Measurements from ENCODE around the gene AFF1. TPM values are rescaled to one million over a fixed set of nuclear protein-coding genes. Genes with fewer than 3 reads are reported as not detected.

Gene AFF1
- total RNA-seq, 1 donor from 2014 or later, result 58.2 TPM

GRCh38 chr4:86938771-86939520 is 4.1 kb downstream of the AFF1 start:
- H3K9me3 ChIP-seq (ENCODE audit: insufficient read depth, low read depth, low read length), result no peaks in the 10 kb centered on the region
- H3K27ac Mint-ChIP-seq (ENCODE audit: unreplicated experiment), result no peak overlapping the region
- no peaks in the 10 kb centered on the region for H3K36me3 Mint-ChIP-seq (ENCODE audit: low read depth, unreplicated experiment)
- H3K4me2 ChIP-seq (ENCODE audit: low read length), result no peak overlapping the region
- H3K4me3 ChIP-seq (ENCODE audit: insufficient read depth, low read depth, low read length), result no peak overlapping the region
- no peaks in the 10 kb centered on the region for H3K27me3 Mint-ChIP-seq (ENCODE audit: low read depth, unreplicated experiment)
- H3K79me2 ChIP-seq (ENCODE audit: insufficient read depth, low read length), result peaks cover 8% of the 10 kb centered on the region
- FAIRE-seq, result no peak
- H3K27me3 ChIP-seq (ENCODE audit: insufficient read depth, low read length), result no peaks in the 10 kb centered on the region
- no peaks in the 10 kb centered on the region for H3K36me3 ChIP-seq (ENCODE audit: insufficient read depth, low read length)
- H3K4me1 Mint-ChIP-seq (ENCODE audit: low read depth, unreplicated experiment), result peaks cover 22% of the 10 kb centered on the region
- no peak overlapping the region for H2AFZ ChIP-seq (ENCODE audit: low read depth, low read length)
- TF ChIP-seq, protein P1, sequence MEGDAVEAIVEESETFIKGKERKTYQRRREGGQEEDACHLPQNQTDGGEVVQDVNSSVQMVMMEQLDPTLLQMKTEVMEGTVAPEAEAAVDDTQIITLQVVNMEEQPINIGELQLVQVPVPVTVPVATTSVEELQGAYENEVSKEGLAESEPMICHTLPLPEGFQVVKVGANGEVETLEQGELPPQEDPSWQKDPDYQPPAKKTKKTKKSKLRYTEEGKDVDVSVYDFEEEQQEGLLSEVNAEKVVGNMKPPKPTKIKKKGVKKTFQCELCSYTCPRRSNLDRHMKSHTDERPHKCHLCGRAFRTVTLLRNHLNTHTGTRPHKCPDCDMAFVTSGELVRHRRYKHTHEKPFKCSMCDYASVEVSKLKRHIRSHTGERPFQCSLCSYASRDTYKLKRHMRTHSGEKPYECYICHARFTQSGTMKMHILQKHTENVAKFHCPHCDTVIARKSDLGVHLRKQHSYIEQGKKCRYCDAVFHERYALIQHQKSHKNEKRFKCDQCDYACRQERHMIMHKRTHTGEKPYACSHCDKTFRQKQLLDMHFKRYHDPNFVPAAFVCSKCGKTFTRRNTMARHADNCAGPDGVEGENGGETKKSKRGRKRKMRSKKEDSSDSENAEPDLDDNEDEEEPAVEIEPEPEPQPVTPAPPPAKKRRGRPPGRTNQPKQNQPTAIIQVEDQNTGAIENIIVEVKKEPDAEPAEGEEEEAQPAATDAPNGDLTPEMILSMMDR (IDR thresholded peaks at IDR 0.05; ENCODE audit: insufficient read depth, low read depth, low read length), result no peak
- no peak for TF ChIP-seq EZH2 (IDR thresholded peaks at IDR 0.05; ENCODE audit: insufficient read depth, low read length)
- no peak overlapping the region for H3K4me3 Mint-ChIP-seq (ENCODE audit: unreplicated experiment)
- peaks cover 25% of the 10 kb centered on the region for H3K4me1 ChIP-seq (ENCODE audit: insufficient read depth, low read length)
- no peak overlapping the region for H3K27ac ChIP-seq (ENCODE audit: low read depth, low read length)
- DNase-seq (ENCODE audit: low read depth), result no peak
- H3K9ac ChIP-seq (ENCODE audit: low read length), result no peak overlapping the region
- H4K20me1 ChIP-seq (ENCODE audit: insufficient read depth, low read length), result peaks cover 15% of the 10 kb centered on the region
- no peaks in the 10 kb centered on the region for H3K9me3 Mint-ChIP-seq (ENCODE audit: unreplicated experiment)

DNA sequence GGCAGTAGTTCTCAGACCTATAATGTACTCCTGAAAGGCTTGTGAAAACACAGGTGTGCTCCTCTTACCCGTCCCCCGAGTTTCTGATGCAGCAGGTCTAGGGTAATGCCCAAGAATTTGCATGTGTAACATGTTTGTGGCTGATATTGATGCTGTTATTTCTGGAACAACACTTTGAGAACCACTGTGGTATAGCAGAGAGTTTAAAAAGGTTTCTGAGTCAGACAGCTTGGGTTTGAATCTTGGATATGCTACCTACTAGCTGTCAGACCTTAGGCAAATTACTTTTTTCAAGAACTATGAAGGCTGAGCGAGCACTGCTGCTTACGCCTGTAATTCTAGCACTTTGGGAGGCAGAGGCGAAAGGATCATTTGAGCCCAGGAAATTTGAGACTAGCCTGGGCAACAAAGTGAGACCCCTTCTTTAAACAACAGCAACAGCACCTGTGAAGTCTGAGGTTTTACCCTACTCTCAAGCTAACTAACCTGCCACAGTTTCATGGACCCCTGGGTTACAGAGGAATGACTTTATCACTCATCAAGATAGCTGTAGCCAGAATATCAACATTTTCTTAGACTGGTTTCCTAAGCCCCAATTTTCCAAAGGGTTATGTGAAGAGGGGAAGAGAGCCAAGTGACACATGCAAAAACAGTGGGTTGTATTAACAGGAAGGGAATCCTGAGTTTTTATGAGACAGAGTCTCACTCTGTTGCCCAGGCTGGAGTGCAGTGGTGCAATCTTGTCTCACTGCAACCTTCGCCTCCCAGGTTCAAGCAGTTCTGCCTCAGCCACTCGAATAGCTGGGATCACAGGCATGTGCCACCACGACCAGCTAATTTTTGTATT is 5.1 kb downstream of the AFF1 start:
- Histone ChIP-seq H3K79me2 (ENCODE audit: insufficient read depth, low read length) (peaks cover 8% of the 10 kb centered on the region), H3K9me3 (ENCODE audit: insufficient read depth, low read depth, low read length) (no peaks in the 10 kb centered on the region), H3K4me2 (ENCODE audit: low read length) (no peak overlapping the region), H4K20me1 (ENCODE audit: insufficient read depth, low read length) (peaks cover 15% of the 10 kb centered on the region), H3K36me3 (ENCODE audit: insufficient read depth, low read length) (no peaks in the 10 kb centered on the region), H3K27ac (ENCODE audit: low read depth, low read length) (no peak overlapping the region), H3K9ac (ENCODE audit: low read length) (no peak overlapping the region), H3K4me3 (ENCODE audit: insufficient read depth, low read depth, low read length) (no peak overlapping the region), H2AFZ (ENCODE audit: low read depth, low read length) (no peak overlapping the region), H3K4me1 (ENCODE audit: insufficient read depth, low read length) (peaks cover 21% of the 10 kb centered on the region), H3K27me3 (ENCODE audit: insufficient read depth, low read length) (no peaks in the 10 kb centered on the region)
- no peak for TF ChIP-seq EZH2 (IDR thresholded peaks at IDR 0.05; ENCODE audit: insufficient read depth, low read length)
- TF ChIP-seq, protein P1 (IDR thresholded peaks at IDR 0.05; ENCODE audit: insufficient read depth, low read depth, low read length), result no peak
- peak; percentile 32 for DNase-seq (ENCODE audit: low read depth)
- Mint-ChIP-seq H3K4me3 (ENCODE audit: unreplicated experiment) (no peak overlapping the region), H3K27ac (ENCODE audit: unreplicated experiment) (no peak overlapping the region), H3K4me1 (ENCODE audit: low read depth, unreplicated experiment) (peaks cover 22% of the 10 kb centered on the region), H3K9me3 (ENCODE audit: unreplicated experiment) (no peaks in the 10 kb centered on the region), H3K36me3 (ENCODE audit: low read depth, unreplicated experiment) (no peaks in the 10 kb centered on the region), H3K27me3 (ENCODE audit: low read depth, unreplicated experiment) (no peaks in the 10 kb centered on the region)
- no peak for FAIRE-seq
